HFF-Myc (cell line): ENCODE measurements around the gene AGBL5.
"Not testable (repeated sequence)": the region's sequence is repeated elsewhere in the genome, so short reads cannot be mapped to it uniquely, and the experiment has no call there.

Source experiments
- DNase-seq: peaks from one replicate; pipeline ENCODE4 v3.0.0-alpha.2; 2011; ENCODE audit warnings: low read depth; ENCODE audit errors: extremely low read depth
- H3K4me3 ChIP-seq: replicated peaks from 2 replicates; pipeline ENCODE4 v1.5.1; 2011; ENCODE audit warnings: low read depth, mild to moderate bottlenecking, control low read depth, low read length
- CTCF ChIP-seq: IDR thresholded peaks from 2 replicates; pipeline ENCODE4 v1.5.1; 2012; ENCODE audit warnings: mild to moderate bottlenecking, low read depth, low read length, control low read depth; ENCODE audit errors: missing control alignments

The AGBL5 gene

GRCh38 chr2:27115519-27115918 lies 64.1 kb downstream of the AGBL5 start:
- DNase-seq = no peak
- H3K4me3 ChIP-seq = no peak overlapping the region
- TF ChIP-seq CTCF = no peak

- H3K4me3 ChIP-seq = peak overlapping the region; percentile 60
- no peak for DNase-seq
- TF ChIP-seq CTCF = no peak
Observed at GRCh38 chr2:27117995-27118524, 66.6 kb downstream of the AGBL5 start.

- DNase-seq = no peak
- H3K4me3 ChIP-seq = peak within 1 kb of the TSS; percentile 60
- no peak for TF ChIP-seq CTCF
Observed at GRCh38 chr2:27118525-27119329, 67.3 kb downstream of the AGBL5 start, which contains the start of gene CGREF1. CGREF1 (minus strand) TSS chr2:27119128; CDS start chr2:27104366, 14,762 bp downstream.

- peak overlapping the region; percentile 60 for H3K4me3 ChIP-seq
- DNase-seq = not testable (repeated sequence)
Observed at GRCh38 chr2:27119330-27119670, 67.8 kb downstream of the AGBL5 start.
